B cell (primary cell): ENCODE measurements around the gene THSD7B.

Source experiments
- CTCF ChIP-seq: fragments of 200-600 bp; IDR thresholded peaks from one replicate; pipeline ENCODE4 v1.8.0; 2022; ENCODE audit warnings: antibody characterized with exemption, mild to moderate bottlenecking
- EZH2 ChIP-seq: IDR thresholded peaks from 2 replicates; pipeline ENCODE4 v1.6.1; 2012; ENCODE audit warnings: borderline replicate concordance, low read depth, mild to moderate bottlenecking, moderate library complexity, low read length; ENCODE audit not compliant: insufficient read depth, poor library complexity, severe bottlenecking

- TF ChIP-seq EZH2 (no peak), CTCF (no peak)
These were observed 888.7 kb downstream of the THSD7B start for GRCh38 chr2:137654046-137654445.
